GM18861 (cell line): ENCODE measurements around the gene ADAM22.

Experiments
- ATAC-seq: cut with Tn5 transposase; IDR thresholded peaks from one replicate; pipeline ENCODE4 v1.9.1; 2021; ENCODE audit not compliant: unreplicated experiment

Gene ADAM22

GRCh38 chr7:87948371-87948770 lies 14.3 kb downstream of the ADAM22 start:
- no peak for ATAC-seq

DNA sequence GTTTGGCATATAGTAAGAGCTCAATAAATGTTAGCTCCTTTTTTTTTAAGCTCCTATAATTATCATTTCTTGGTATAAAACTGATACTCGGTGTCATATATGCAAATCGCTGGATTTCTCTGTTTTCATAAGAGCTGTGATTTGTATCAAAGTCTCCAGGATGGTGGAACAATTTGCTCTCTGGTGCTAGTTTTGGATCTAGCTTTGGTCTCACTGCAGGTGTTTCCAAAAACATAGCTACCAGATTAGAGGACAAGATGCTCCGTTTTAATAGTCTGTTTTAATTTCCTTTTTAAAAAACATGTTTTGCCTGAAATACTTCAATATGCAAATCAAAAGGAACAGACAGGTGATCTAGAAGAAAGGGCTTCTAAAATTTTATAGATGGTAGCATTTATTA lies 25.3 kb downstream of the ADAM22 start:
- no peak for ATAC-seq

GRCh38 chr7:87960239-87960638 lies 26.2 kb downstream of the ADAM22 start:
- no peak for ATAC-seq

DNA sequence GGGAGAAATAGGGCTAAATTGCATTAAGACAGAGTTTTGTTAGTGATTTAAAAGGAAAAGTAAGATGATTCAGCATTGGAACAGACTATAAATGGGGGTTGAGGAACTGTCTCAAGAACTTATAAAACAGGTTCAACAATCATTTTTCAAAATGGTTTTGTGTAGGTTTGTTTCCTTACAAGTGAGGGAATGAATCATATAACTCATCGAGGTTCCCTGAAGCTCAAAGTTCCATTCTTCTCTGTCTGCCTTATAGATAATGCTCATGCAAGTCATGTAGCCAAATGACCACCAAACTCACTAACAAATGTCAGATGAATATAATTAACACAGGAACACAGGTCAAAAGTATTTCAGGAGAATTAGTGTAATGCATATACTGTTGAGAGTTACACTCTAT lies 27.7 kb downstream of the ADAM22 start:
- no peak for ATAC-seq

DNA sequence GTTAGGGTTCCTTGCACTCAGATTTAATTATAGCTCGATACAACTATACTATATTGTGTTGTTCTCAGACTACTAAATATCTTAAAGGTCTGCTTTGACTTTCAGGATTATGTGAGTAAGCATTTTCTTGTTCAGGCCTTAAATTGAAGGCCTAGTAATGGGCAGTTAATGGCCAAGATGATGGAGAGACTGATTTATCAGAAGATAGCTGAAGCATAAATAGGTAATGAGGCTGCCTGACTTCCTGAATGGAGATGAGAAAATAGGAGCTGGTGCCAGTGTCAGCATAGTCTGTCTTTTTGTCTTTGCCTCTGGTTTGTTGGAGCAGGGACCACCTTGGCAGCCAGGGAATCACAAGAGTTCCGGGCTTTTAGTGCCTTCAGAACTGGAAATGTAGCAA lies 32.2 kb downstream of the ADAM22 start:
- ATAC-seq: no peak

GRCh38 chr7:87968021-87968420 lies 34.0 kb downstream of the ADAM22 start:
- no peak for ATAC-seq

DNA sequence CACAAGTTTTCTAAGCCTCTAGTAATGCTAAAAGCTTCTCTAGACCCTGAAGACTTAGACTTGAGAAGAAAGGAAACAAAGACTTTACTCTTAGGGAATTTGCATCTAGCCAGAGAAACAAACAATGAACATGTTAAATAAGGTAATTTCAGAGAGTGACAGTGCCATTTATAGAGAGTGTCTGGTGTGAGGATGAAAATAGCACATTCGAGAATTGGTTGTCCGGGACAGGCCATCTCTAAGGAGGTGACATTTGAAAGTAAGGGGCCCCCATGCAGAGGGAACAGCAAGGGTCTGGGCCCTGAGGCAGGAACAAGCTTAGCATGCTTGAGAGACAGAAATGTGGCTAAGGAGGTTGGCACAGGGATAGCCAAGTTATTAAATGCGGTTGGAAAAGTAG lies 48.1 kb downstream of the ADAM22 start:
- ATAC-seq: no peak

DNA sequence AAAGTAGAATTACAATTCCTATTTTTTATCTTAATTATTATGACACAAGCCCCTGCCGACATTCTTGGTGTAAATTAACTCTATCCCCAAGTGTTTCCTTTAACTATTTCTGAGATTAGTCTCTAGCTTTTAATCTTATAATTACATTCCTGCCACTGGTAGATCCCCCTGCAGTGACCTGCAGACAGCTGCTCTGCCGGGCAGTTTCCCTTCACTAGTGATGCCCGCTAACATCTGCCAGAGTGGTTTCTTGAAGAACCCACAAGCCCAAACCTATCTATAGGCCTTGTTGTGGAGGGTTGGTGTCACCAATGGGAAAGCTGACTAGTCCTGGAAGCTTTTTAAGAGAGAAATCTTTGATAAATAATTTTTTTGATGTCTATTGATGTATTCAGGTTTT lies 50.0 kb downstream of the ADAM22 start:
- no peak for ATAC-seq

DNA sequence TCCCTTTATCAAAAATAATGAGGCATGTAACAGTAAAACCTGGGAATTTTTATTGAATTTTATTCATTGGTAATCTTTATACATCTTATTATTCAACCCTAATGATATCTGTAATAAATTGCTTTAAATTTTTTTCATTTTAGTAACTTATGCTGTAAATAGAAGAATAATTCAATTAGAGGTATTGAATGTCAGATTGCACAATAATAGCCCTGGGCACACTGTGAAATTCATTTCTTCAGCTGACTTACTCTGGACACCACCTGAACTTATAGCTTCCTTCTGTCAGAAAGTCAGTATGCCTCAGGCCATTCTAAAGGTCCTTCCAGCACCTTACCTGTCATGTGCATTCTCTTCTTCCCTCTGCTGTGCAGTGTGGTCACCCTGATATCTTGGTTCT lies 59.2 kb downstream of the ADAM22 start:
- ATAC-seq: no peak

DNA sequence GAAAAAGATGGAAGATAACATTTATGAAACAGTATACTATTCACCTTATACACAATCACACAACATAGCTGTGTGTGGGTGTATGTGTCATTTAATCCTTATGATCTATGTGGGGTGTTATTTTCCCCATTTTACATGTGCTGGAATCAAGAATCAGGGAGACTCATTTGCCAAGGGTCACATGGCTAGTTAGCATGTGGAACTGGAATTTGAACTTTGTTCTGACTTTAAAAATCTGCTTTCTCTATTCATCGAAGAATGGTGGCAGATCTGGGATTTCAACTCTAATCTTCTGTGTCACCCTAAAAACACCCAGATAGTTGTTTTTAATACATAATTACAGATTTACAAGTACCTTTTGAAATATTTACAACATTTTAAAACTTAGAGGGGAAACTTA lies 65.2 kb downstream of the ADAM22 start:
- ATAC-seq: no peak

DNA sequence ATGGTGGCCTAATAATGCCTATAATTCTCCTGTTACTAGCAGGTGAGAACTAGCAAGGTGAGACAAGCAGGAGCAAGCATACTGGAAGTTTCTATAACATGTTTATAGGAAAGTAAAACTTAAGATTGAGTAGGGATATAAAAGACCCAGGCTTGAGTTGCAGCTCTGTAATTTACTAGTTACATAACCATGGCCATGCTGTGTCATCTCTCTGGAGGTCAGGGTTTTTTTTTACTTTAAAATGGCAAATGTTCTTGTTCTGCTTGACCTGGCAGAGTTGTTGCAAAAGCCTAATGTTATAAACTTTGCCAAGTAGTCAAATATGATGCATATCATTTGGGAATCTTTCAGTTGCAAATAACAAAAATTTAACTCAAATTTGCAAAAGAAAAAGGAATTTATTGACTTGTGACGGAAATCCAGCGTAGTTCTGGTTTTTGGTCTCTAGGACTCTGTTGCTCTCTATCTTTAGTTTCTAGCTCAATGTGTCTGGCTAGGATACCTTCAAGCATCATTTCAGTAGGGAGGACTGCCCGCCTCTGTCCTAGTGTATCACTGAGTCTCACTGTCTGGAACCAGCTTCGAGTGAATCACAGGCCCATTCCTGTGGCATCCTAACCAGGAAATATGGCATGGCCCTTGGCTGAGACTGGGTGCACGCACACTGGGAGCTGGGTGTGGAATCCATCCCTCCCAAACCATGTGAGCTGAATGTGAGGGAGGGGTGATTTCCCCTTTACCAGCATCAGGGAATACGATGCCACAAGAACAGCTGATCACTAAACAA lies 67.9 kb downstream of the ADAM22 start:
- ATAC-seq: no peak

DNA sequence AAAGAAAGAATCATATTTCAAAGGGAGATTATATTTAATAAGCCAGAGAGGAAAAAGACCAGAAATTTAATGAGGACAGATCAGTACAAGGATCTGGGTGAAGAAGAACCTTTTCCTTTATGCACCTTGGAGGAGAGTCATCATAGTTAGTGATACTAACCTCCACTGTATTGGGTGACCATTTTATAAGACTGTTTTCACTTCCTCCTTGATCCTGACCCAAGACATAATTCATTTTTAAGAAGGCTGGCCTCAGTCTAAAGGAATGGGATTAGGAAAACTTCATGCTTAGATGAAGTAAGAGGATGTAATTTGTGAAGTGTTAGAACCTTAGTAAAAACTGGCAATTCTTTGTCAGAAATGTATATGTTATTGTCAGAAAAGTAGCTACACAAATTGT lies 68.6 kb downstream of the ADAM22 start:
- no peak for ATAC-seq

- ATAC-seq: no peak
Observed at GRCh38 chr7:88003581-88003980, 69.5 kb downstream of the ADAM22 start.

GRCh38 chr7:88005191-88005590 lies 71.1 kb downstream of the ADAM22 start:
- ATAC-seq: no peak

- no peak for ATAC-seq
Observed at GRCh38 chr7:88009651-88010050, 75.6 kb downstream of the ADAM22 start.

- ATAC-seq: no peak
Observed at GRCh38 chr7:88012086-88012485, 78.0 kb downstream of the ADAM22 start.

- ATAC-seq: no peak
Observed at GRCh38 chr7:88013981-88014380, 79.9 kb downstream of the ADAM22 start.

GRCh38 chr7:88014581-88014980 lies 80.5 kb downstream of the ADAM22 start:
- no peak for ATAC-seq

DNA sequence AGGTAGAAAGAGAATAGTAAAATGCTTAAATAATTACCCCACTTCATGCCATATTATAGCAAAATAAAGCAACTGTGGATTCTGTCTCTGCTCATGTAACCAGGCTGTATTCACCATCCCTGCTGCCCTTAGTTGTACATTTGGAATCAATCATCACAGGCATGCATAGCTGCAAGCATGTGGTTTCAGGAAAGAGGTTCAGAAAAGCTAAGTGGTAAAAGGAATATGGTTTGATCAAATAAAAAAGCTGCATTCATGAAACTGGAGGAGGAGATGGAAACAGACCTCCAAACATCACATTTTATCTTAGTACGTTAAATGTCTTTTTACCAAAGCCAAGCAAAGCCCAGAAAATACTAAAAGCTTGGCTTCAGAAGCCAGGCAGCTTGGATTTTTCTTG lies 81.3 kb downstream of the ADAM22 start:
- no peak for ATAC-seq

GRCh38 chr7:88018501-88018900 lies 84.5 kb downstream of the ADAM22 start:
- ATAC-seq: no peak

DNA sequence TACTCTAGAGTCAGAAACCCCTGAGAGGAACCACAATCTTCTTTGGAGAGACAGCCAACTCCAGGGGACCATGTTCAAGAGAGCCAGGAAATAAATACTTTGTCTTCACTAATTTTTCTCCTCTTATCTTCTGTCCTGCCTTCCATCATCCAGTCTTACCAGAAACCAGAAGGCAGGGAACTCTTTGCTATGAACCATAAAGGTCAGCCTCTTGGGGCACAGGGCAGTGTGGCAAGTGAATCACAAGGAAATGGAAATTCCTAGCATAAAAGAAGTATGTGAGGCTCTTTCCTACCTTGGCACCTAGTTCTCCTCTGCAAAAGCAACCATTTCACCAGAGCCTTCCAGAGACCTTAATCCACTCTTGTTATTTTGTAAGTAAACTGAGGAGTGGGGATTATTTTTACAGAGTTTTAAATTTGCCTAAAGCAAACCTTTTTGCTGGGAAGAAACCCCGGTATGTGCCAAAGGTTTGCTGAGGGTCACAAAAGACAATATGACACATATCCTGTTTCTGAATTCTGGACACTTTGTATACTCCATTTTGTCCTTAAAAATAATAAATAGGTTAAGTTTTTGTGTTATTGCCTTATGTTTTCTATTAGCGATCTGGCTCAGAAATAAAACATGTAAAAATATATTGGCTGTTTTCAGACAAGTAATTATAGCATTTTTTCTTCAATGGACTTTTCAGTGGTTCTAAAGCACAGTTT lies 87.1 kb downstream of the ADAM22 start:
- no peak for ATAC-seq

DNA sequence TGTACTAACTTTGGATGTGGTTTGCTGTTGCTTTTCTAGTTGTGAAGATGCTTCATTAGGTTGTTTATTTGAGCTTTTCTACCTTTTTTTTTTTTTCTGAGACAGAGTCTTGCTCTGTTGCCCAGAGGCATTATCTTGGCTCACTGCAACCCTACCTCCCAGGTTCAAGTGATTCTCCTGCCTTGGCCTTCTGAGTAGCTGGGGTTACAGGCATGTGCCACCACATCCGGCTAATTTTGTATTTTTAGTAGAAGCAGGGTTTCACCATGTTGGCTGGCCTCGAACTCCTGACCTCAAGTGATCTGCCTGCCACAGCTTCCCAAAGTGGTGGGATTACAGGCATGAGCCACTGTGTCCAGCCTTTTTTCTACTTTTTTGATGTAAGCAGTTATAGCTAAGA lies 93.7 kb downstream of the ADAM22 start:
- ATAC-seq: no peak
